ENCODE measurements around the gene SH3BP1. TPM values are rescaled to one million over a fixed set of nuclear protein-coding genes. Genes with fewer than 3 reads are reported as not detected.

Gene SH3BP1
- total RNA-seq, 1 experiment from 2014 or later = 39.4 TPM

- TF ChIP-seq ZNF281 (CRISPR knock-in tag; IDR thresholded peaks at IDR 0.05) = no peak
- no peak for TF ChIP-seq E2F4 (CRISPR knock-in tag; IDR thresholded peaks at IDR 0.05; ENCODE audit: borderline replicate concordance, low read depth)
- TF ChIP-seq, protein P1, sequence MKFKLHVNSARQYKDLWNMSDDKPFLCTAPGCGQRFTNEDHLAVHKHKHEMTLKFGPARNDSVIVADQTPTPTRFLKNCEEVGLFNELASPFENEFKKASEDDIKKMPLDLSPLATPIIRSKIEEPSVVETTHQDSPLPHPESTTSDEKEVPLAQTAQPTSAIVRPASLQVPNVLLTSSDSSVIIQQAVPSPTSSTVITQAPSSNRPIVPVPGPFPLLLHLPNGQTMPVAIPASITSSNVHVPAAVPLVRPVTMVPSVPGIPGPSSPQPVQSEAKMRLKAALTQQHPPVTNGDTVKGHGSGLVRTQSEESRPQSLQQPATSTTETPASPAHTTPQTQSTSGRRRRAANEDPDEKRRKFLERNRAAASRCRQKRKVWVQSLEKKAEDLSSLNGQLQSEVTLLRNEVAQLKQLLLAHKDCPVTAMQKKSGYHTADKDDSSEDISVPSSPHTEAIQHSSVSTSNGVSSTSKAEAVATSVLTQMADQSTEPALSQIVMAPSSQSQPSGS (CRISPR knock-in tag; IDR thresholded peaks at IDR 0.05; ENCODE audit: borderline replicate concordance, low read depth) = no peak
- TF ChIP-seq ZNF232 (CRISPR knock-in tag; IDR thresholded peaks at IDR 0.05) = 0 out of 2 replicates have a peak, but pooled peaks have one; percentile 39
- TF ChIP-seq AFF4 (CRISPR knock-in tag; IDR thresholded peaks at IDR 0.05; ENCODE audit: borderline replicate concordance) = no peak
- no peak for TF ChIP-seq SOX15 (CRISPR knock-in tag; IDR thresholded peaks at IDR 0.05)
- TF ChIP-seq ZNF423 (CRISPR knock-in tag; IDR thresholded peaks at IDR 0.05) = peak; percentile 97
- TF ChIP-seq GRHL2 (CRISPR knock-in tag; IDR thresholded peaks at IDR 0.05; ENCODE audit: insufficient replicate concordance, severe bottlenecking) = no peak
- TF ChIP-seq TEAD4 (CRISPR knock-in tag; IDR thresholded peaks at IDR 0.05) = no peak
- TF ChIP-seq, protein P2, sequence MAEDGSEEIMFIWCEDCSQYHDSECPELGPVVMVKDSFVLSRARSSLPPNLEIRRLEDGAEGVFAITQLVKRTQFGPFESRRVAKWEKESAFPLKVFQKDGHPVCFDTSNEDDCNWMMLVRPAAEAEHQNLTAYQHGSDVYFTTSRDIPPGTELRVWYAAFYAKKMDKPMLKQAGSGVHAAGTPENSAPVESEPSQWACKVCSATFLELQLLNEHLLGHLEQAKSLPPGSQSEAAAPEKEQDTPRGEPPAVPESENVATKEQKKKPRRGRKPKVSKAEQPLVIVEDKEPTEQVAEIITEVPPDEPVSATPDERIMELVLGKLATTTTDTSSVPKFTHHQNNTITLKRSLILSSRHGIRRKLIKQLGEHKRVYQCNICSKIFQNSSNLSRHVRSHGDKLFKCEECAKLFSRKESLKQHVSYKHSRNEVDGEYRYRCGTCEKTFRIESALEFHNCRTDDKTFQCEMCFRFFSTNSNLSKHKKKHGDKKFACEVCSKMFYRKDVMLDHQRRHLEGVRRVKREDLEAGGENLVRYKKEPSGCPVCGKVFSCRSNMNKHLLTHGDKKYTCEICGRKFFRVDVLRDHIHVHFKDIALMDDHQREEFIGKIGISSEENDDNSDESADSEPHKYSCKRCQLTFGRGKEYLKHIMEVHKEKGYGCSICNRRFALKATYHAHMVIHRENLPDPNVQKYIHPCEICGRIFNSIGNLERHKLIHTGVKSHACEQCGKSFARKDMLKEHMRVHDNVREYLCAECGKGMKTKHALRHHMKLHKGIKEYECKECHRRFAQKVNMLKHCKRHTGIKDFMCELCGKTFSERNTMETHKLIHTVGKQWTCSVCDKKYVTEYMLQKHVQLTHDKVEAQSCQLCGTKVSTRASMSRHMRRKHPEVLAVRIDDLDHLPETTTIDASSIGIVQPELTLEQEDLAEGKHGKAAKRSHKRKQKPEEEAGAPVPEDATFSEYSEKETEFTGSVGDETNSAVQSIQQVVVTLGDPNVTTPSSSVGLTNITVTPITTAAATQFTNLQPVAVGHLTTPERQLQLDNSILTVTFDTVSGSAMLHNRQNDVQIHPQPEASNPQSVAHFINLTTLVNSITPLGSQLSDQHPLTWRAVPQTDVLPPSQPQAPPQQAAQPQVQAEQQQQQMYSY (CRISPR knock-in tag; IDR thresholded peaks at IDR 0.05) = no peak
- TF ChIP-seq GABPB1 (CRISPR knock-in tag; IDR thresholded peaks at IDR 0.05) = no peak
- TF ChIP-seq KAT7 (CRISPR knock-in tag; IDR thresholded peaks at IDR 0.05; ENCODE audit: borderline replicate concordance) = no peak
- TF ChIP-seq E2F5 (CRISPR knock-in tag; IDR thresholded peaks at IDR 0.05) = no peak
- TF ChIP-seq, protein P3, sequence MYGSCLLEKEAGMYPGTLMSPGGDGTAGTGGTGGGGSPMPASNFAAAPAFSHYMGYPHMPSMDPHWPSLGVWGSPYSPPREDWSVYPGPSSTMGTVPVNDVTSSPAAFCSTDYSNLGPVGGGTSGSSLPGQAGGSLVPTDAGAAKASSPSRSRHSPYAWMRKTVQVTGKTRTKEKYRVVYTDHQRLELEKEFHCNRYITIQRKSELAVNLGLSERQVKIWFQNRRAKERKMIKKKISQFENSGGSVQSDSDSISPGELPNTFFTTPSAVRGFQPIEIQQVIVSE (CRISPR knock-in tag; IDR thresholded peaks at IDR 0.05; ENCODE audit: borderline replicate concordance) = no peak
- TF ChIP-seq IRF2 (CRISPR knock-in tag; IDR thresholded peaks at IDR 0.05; ENCODE audit: borderline replicate concordance, low read depth) = no peak
- TF ChIP-seq, protein P4, sequence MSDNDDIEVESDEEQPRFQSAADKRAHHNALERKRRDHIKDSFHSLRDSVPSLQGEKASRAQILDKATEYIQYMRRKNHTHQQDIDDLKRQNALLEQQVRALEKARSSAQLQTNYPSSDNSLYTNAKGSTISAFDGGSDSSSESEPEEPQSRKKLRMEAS (CRISPR knock-in tag; IDR thresholded peaks at IDR 0.05) = no peak
- TF ChIP-seq NR1H2 (CRISPR knock-in tag; IDR thresholded peaks at IDR 0.05) = no peak
- no peak for TF ChIP-seq ZNF121 (CRISPR knock-in tag; IDR thresholded peaks at IDR 0.05)
- TF ChIP-seq NR3C1 (CRISPR knock-in tag; conservative IDR thresholded peaks at IDR 0.05; ENCODE audit: low read depth) = no peak
- no peak for TF ChIP-seq GTF2I (CRISPR knock-in tag; conservative IDR thresholded peaks at IDR 0.05)
- TF ChIP-seq OVOL2 (CRISPR knock-in tag; IDR thresholded peaks at IDR 0.05; ENCODE audit: borderline replicate concordance) = no peak
- TF ChIP-seq SP1 (CRISPR knock-in tag; conservative IDR thresholded peaks at IDR 0.05) = 0 out of 2 replicates have a peak, but pooled peaks have one; percentile 48
Observed at GRCh38 chr22:37633625-37634416, 5.6 kb upstream of the SH3BP1 start (continued).

Measured in WTC11 (cell line).